IPS DF 6.9 (cell line): Measurements from ENCODE around the gene ZNF780A.
"Not testable (repeated sequence)": the region's sequence is repeated elsewhere in the genome, so short reads cannot be mapped to it uniquely, and the experiment has no call there.

Experiments
- DNase-seq: peaks from one replicate; pipeline ENCODE4 v3.0.0-alpha.2; 2013; ENCODE audit warnings: low read depth, low spot score
- H3K27ac ChIP-seq: one replicate; pipeline ENCODE4 v1.5.1; 2013; ENCODE audit warnings: low read length, control low read depth
- H3K27me3 ChIP-seq: 2 replicates; pipeline ENCODE4 v1.6.1; 2013; ENCODE audit warnings: mild to moderate bottlenecking, low read length; ENCODE audit not compliant: control insufficient read depth, insufficient read depth
- H3K36me3 ChIP-seq: 2 replicates; pipeline ENCODE4 v1.6.1; 2013; ENCODE audit warnings: low read length; ENCODE audit not compliant: control insufficient read depth, insufficient read depth
- H3K4me1 ChIP-seq: 2 replicates; pipeline ENCODE4 v1.6.1; 2013; ENCODE audit warnings: low read length; ENCODE audit not compliant: control insufficient read depth, insufficient read depth
- H3K4me3 ChIP-seq: 2 replicates; pipeline ENCODE4 v1.5.1; 2013; ENCODE audit warnings: mild to moderate bottlenecking, low read length
- H3K9me3 ChIP-seq: 2 replicates; pipeline ENCODE4 v1.6.1; 2013; ENCODE audit warnings: low read length, inconsistent platforms; ENCODE audit not compliant: control insufficient read depth, insufficient read depth
- WGBS: extraction: QIAGEN DNeasy Blood & Tissue Kit; methylation state at CpG from one replicate; pipeline ENCODE4 v1.1.7; 2013; ENCODE audit warnings: mixed read lengths, missing lambda C conversion rate; ENCODE audit not compliant: insufficient read length, insufficient coverage; 5-methylcytosine and 5-hydroxymethylcytosine counted together

The ZNF780A gene

DNA sequence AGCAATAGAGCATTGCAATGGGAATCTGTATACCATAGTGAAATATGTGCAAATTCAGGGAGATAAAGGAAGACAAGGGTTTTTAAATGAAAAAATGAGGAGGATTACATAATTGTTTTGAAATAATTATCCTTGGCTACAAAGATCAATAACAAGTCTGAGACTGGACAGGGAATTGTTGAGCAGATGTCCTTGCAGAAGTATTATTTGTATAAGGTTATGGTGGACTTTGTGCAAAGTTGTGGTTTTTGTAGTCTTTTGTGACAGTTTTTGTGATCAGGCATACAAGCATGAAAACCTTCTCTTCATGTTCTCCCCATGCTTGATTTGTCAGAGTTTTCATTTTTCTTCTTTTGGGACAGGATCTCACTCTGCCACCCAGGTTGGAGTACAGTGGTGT is 25.3 kb upstream of the ZNF780A start:
- H3K36me3 ChIP-seq, result no peaks in the 10 kb centered on the region
- H3K27me3 ChIP-seq, result no peaks in the 10 kb centered on the region
- H3K27ac ChIP-seq, result no peak overlapping the region
- H3K4me3 ChIP-seq, result no peak overlapping the region
- H3K4me1 ChIP-seq, result no peaks in the 10 kb centered on the region
- no peaks in the 10 kb centered on the region; the same call in 1 of the 2 replicates for H3K9me3 ChIP-seq
- no peak for DNase-seq

DNA sequence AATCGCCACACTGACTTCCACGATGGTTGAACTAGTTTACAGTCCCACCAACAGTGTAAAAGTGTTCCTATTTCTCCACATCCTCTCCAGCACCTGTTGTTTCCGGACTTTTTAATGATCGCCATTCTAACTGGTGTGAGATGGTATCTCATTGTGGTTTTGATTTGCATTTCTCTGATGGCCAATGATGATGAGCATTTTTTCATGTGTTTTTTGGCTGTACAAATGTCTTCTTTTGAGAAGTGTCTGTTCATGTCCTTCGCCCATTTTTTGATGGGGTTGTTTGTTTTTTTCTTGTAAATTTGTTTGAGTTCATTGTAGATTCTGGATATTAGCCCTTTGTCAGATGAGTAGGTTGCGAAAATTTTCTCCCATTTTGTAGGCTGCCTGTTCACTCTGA is 23.4 kb upstream of the ZNF780A start:
- not testable (repeated sequence) for DNase-seq, H3K9me3 ChIP-seq, H3K27ac ChIP-seq, H3K27me3 ChIP-seq, H3K4me1 ChIP-seq, H3K4me3 ChIP-seq, H3K36me3 ChIP-seq
- WGBS, result no CpG with 5 or more reads among the region's 6 CpGs

DNA sequence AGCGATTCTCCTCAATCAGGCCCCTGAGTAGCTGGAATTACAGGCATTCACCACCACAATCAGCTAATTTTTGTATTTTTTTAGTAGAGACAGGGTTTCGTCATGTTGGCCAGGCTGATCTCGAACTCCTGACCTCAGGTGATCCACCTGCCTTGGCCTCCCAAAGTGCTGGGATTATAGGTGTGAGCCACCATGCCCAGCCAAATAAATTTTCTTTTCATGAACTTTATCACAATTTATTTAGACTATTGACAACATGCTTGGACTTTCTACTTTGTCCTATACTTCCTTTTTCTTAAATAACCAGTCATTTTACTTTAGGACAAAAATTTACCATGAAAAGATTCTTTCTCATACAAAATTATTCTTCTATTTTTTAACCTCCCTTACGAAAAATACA is 21.5 kb upstream of the ZNF780A start:
- H3K9me3 ChIP-seq, H3K4me1 ChIP-seq, H3K27me3 ChIP-seq, H3K4me3 ChIP-seq, DNase-seq, H3K36me3 ChIP-seq, H3K27ac ChIP-seq: not testable (repeated sequence)
- 100% methylated on average over 1 of the region's 4 CpGs for WGBS

DNA sequence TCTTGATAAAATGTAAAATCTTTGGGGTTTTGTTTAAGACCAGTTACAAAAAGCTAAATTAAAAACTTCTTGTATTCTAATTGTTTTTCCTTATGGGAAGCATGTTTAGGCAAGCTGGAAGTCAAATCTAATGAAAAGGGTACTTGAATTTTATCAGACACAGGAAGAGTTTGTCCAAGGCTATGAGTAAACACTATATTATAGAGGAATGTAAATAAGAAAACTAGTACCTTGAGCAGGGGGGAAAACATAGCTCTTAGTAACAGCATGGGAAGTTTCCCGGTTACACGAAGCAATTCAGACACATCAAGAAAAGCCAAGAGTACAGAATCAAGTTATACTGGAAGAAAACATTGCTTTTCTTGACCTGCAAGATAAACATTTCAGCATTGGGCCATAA is 19.8 kb upstream of the ZNF780A start:
- Histone ChIP-seq H3K4me3 (no peak overlapping the region), H3K27ac (no peak overlapping the region), H3K36me3 (no peaks in the 10 kb centered on the region), H3K4me1 (no peaks in the 10 kb centered on the region), H3K9me3 (no peaks in the 10 kb centered on the region; the same call in 1 of the 2 replicates), H3K27me3 (no peaks in the 10 kb centered on the region)
- no CpG with 5 or more reads among the region's 2 CpGs for WGBS
- DNase-seq, result no peak

DNA sequence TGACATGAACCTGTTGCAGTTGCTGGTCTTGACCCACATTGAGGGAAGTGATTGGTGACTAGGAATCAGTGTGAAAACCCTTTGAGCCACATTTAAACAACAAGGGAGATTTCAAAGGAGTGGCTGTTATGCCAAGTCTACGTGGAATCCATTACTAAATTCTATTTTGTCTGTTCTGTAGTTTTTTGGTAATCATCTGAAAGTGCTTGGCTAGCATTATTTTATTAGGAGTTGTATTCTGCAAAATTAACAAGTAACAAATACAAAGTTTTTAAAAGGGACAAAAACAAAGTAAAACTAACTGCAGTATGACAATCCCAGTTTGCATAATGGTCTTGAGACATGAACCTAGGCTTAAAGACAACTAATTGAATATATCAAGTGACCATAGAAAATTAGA is 14.0 kb upstream of the ZNF780A start:
- Histone ChIP-seq H3K27ac (no peak overlapping the region), H3K4me1 (no peaks in the 10 kb centered on the region), H3K4me3 (no peak overlapping the region), H3K27me3 (no peaks in the 10 kb centered on the region), H3K9me3 (no peaks in the 10 kb centered on the region; the same call in 1 of the 2 replicates), H3K36me3 (no peaks in the 10 kb centered on the region)
- no peak for DNase-seq
- no CpG with 5 or more reads among the region's 1 CpG for WGBS

DNA sequence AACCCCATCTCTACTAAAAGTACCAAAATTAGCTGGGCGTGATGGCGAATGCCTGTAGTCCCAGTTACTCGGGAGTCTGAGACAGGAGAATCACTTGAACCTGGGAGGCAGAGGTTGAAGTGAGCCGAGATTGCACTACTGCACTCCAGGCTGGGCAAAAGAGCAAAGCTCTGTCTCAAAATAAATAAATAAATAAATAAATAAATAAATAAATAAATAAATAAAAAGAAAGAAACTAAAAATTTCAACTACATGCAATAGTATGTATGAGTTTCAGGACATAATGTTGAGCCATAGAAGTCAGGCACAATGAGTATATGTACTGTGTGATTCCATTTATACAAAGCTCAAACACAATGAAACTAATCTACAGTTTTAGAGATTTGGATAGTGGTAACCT is 12.9 kb upstream of the ZNF780A start:
- WGBS, result no CpG with 5 or more reads among the region's 4 CpGs

DNA sequence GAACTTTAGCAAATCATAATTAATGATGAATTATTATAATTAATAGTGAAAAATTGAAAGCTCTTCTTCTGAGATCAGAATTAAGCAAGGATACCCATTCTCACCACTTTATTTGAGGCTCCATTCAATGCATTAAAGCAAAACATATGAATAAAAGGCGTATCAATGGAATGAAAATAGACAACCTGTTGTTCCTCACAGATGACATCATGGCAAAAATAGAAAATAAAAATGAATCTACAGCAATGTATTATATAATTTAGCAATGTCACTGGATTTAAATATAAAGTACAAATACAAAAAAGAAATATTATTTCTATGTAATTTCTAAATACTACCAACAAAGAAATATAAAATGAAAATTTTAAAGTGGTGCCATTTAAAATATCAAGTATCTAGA is 11.1 kb upstream of the ZNF780A start:
- H3K9me3 ChIP-seq, result no peaks in the 10 kb centered on the region; the same call in 1 of the 2 replicates
- H3K27me3 ChIP-seq, result no peaks in the 10 kb centered on the region
- no CpG with 5 or more reads among the region's 1 CpG for WGBS
- no peak overlapping the region for H3K4me3 ChIP-seq
- no peak for DNase-seq
- no peak overlapping the region for H3K27ac ChIP-seq
- no peaks in the 10 kb centered on the region for H3K36me3 ChIP-seq
- H3K4me1 ChIP-seq, result no peaks in the 10 kb centered on the region

More for the DNA sequence above, 12.9 kb upstream of the ZNF780A start:
- Histone ChIP-seq H3K4me1 (no peaks in the 10 kb centered on the region), H3K36me3 (no peaks in the 10 kb centered on the region), H3K9me3 (no peaks in the 10 kb centered on the region; the same call in 1 of the 2 replicates), H3K4me3 (no peak overlapping the region), H3K27me3 (no peaks in the 10 kb centered on the region), H3K27ac (no peak overlapping the region)
- no peak for DNase-seq

DNA sequence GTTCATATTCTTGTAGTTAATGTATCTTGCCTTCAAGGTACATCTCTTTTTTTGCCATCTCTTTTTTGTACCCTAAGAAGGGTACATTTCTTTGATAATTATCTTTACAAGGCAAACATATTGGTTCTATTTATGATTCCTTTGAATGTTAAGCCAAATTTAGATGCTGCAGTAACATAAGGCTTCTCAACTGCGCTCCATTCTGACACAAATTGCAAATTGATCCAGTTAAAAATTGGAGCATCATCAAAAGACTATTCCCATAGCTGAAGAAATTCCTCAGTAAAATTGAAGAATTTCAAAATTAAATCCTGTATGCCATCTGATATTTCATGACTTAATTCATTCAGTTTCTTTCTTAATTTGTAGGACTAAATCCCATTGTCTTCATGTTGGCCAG is 2.7 kb upstream of the ZNF780A start:
- no peak overlapping the region for H3K4me3 ChIP-seq
- H3K9me3 ChIP-seq, result no peaks in the 10 kb centered on the region
- no peaks in the 10 kb centered on the region for H3K27me3 ChIP-seq
- no peaks in the 10 kb centered on the region for H3K36me3 ChIP-seq
- DNase-seq, result no peak
- no peaks in the 10 kb centered on the region; the same call in 1 of the 2 replicates for H3K4me1 ChIP-seq
- WGBS, result no CpG with 5 or more reads among the region's 1 CpG
- H3K27ac ChIP-seq, result no peak overlapping the region

DNA sequence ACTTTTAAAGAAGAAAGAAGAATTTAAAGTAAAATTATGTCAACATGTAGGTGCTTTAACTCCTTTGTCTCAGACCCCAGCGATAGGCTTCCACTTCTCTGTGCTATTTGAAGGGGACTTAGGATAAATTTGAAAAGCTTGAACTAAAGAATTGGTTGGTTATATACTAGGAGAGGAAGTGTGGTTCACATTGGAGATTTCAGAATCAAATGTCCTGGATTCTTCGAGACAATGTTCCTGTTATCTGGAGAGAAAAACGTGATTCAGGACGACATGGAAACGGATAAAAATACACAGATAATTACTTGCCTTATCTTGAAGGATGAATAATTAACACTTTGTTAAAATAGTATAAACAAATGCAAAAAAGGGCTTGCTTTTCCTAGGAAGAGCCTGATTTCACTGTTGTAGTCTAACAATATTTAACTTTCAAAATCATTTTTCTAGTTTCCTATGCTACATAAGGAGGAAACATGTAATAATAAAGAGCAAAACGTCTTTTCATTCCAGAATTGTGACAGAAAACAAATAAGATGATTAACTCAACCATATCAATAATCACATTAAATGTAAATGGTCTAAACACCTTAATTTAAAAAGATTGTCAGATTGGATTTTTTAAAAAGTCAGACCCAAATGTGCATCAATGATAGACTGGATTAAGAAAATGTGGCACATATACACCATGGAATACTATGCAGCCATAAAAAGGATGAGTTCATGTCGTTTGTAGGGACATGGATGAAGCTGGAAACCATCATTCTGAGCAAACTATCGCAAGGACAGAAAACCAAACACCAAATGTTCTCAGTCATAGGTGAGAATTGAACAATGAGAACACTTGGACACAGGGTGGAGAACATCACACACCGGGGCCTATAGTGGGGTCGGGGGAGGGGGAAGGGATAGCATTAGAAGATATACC is 724 bp upstream of the ZNF780A start:
- H3K27ac ChIP-seq, result no peak overlapping the region
- DNase-seq, result no peak
- H3K4me3 ChIP-seq, result peak overlapping the region; percentile 71; the same call in 1 of the 2 replicates
- WGBS, result no CpG with 5 or more reads among the region's 10 CpGs
- no peaks in the 10 kb centered on the region for H3K36me3 ChIP-seq
- no peaks in the 10 kb centered on the region for H3K9me3 ChIP-seq
- H3K27me3 ChIP-seq, result no peaks in the 10 kb centered on the region
- no peaks in the 10 kb centered on the region; the same call in 1 of the 2 replicates for H3K4me1 ChIP-seq

DNA sequence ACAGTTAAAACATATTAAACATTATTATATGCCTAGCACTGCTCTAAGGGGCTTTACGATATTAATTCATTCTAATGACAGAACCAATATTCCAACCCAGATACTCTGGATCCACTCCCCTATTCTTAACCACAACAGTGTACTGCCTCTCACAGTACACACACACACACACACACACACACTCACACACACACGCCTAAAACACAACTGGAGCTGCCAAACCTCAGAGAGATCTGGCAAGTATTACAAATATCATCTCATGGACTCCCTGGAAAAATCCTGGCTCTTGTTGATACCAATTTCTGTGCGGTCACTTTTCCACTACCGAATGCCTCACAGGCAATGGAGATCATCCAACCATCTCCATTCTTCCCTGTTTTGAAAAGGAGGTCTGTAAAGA is 1.3 kb downstream of the ZNF780A start:
- no CpG with 5 or more reads among the region's 4 CpGs for WGBS
- DNase-seq, result no peak
- no peak overlapping the region for H3K27ac ChIP-seq
- H3K36me3 ChIP-seq, result no peaks in the 10 kb centered on the region
- no peak overlapping the region; the same call in 1 of the 2 replicates for H3K4me3 ChIP-seq
- H3K9me3 ChIP-seq, result no peaks in the 10 kb centered on the region
- H3K4me1 ChIP-seq, result no peaks in the 10 kb centered on the region
- H3K27me3 ChIP-seq, result no peaks in the 10 kb centered on the region
